Keratinocyte (primary cell): ENCODE results near the gene HLA-F.
A peak's percentile ranks its signal among the peaks of the same experiment; 100 is the strongest.

Experiments
- EZH2 ChIP-seq: IDR thresholded peaks from one replicate; pipeline ENCODE4 v1.6.1; 2012; ENCODE audit warnings: inconsistent platforms, mild to moderate bottlenecking, low read length, moderate library complexity
- TF ChIP-seq, protein P1 (sequence below), 3 experiments: IDR thresholded peaks in 1 of 3; conservative IDR thresholded peaks in 1 of 3; optimal IDR thresholded peaks in 1 of 3; 2 replicates in 2 of 3; 3 replicates in 1 of 3; pipeline versions ENCODE3 to v1.5.1; 2011; ENCODE audit warnings: low read length in 3 of 3, mild to moderate bottlenecking in 3 of 3, moderate library complexity in 2 of 3, control low read depth in 1 of 3, inconsistent platforms in 1 of 3; ENCODE audit not compliant: insufficient read depth in 2 of 3; ENCODE audit errors: extremely low read depth in 1 of 3

DNA sequence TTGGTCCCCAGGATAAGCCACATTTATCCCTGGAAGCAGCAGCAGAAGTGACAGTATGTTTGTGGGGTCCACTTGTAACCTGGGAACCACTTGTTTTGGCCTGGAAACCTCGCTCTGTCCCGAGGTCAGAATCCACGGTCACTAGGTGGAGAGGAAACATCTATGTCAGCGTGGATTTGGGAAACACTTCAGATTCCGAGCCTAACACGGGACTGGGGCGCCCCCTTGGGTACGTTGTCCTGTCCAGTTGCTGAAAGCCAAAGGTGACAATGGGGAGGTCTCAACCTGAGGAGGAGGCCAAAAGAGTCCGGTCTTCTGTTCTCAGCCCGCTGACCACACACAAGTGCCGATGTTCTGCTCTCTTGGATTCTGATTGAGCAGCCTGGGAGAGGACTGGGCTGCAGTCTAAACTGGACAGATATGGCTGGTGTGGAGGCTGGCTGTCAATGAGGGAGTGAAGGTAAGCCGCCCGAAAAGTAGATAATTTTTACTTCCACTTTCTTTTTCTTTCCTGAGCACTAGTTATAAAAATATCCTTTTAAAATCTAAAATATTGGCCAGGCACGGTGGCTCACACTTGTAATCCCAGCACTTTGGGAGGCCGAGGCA is 37.4 kb upstream of the HLA-F start:
- TF ChIP-seq, protein P1, sequence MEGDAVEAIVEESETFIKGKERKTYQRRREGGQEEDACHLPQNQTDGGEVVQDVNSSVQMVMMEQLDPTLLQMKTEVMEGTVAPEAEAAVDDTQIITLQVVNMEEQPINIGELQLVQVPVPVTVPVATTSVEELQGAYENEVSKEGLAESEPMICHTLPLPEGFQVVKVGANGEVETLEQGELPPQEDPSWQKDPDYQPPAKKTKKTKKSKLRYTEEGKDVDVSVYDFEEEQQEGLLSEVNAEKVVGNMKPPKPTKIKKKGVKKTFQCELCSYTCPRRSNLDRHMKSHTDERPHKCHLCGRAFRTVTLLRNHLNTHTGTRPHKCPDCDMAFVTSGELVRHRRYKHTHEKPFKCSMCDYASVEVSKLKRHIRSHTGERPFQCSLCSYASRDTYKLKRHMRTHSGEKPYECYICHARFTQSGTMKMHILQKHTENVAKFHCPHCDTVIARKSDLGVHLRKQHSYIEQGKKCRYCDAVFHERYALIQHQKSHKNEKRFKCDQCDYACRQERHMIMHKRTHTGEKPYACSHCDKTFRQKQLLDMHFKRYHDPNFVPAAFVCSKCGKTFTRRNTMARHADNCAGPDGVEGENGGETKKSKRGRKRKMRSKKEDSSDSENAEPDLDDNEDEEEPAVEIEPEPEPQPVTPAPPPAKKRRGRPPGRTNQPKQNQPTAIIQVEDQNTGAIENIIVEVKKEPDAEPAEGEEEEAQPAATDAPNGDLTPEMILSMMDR (optimal IDR thresholded peaks at IDR 0.05 in 1 of 3, IDR thresholded peaks at IDR 0.05 in 1 of 3, conservative IDR thresholded peaks at IDR 0.05 in 1 of 3; ENCODE audit: extremely low read depth in 1 of 3, insufficient read depth in 2 of 3, low read length in 3 of 3), result peak in 2 of 3 experiments; percentile 30 to 73
- TF ChIP-seq EZH2, result no peak
